Measurements from ENCODE around the gene CALHM4.
A peak's percentile ranks its signal among the peaks of the same experiment; 100 is the strongest.

The CALHM4 gene, protein sequence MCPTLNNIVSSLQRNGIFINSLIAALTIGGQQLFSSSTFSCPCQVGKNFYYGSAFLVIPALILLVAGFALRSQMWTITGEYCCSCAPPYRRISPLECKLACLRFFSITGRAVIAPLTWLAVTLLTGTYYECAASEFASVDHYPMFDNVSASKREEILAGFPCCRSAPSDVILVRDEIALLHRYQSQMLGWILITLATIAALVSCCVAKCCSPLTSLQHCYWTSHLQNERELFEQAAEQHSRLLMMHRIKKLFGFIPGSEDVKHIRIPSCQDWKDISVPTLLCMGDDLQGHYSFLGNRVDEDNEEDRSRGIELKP

DNA sequence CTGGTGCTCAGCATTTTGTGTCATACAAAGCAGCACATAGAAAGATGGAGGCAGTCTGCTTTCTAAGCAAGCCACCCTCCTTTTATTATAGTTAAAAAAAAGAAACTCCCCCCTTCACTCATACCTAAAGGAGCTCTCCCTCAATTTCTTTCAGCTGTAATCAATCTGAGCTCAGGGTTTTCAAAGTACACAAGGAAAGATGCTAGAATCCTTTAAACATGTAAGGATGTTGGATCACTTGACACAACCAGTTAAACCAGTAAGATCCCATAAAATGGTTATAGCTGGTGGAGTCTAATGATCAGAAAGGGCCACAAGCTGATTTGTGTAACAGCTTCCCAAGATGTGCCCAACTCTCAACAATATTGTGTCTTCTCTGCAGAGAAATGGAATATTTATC is at the start of gene CALHM4:
TSS of gene CALHM4 (plus strand) at position 301 of the 400 bp plus-strand sequence. CDS start at position 344, 43 bp downstream.
- no peak for DNase-seq

DNA sequence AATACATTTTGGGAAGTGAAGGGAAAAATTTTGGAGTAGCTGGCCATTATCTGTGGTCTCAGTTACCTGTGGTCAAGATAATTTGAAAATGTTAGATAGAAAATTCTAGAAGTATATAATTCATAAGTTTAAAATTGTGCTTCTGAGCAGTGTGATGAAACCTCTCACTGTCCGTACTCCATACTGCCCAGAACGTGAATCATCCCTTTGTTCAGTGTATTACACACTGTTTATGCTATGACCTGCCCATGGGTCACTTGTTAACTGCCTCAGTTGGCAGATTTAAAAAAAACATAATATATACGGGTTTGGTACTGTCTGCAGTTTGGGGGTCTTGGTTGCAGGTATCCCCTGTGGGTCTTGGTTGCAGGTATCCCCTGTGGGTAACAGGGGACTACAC is 46.2 kb upstream of the CALHM4 start:
- no peak for DNase-seq

DNA sequence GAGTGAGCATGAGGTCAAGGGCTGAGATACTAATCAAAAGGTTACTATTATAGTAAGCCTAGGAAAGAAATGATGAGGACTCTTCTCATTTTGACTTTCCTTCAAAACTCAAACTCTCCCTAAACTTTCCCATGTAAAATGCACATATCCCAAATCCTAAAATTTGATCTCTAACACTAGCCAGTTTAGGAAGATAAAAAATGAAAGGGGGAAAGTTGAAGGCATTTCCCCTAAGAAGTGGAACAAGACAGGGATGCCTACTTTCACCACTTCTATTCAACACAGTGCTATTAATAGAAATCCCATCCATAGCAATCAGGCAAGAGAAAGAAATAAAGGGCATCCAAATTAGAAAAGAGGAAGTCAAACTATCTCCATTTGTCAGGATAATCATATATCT is 45.0 kb upstream of the CALHM4 start:
- no peak for DNase-seq

DNA sequence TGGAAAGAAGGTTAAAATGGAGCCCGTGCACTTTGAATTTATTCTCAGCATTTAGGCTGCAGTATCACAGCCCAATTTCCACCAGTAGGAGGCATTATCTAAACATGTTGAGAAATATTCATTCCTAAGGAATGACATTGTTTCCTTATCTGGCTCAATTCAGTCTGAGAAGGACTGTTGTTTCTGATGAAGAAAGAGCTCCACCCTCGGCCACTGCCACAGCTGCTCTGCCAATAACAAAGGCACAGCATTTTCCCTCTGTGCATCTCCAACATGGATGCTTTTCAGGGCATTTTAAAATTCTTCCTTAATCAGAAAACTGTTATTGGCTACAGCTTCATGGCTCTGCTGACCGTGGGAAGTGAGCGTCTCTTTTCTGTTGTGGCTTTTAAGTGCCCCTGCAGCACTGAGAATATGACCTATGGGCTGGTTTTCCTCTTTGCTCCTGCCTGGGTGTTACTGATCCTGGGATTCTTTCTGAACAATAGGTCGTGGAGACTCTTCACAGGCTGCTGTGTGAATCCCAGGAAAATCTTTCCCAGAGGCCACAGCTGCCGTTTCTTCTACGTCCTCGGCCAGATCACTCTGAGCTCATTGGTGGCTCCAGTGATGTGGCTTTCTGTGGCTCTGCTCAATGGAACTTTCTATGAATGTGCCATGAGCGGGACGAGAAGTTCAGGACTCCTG is 42.0 kb upstream of the CALHM4 start, which contains the start of gene CALHM5:
TSS of gene CALHM5 (plus strand) at position 216 of the 687 bp plus-strand sequence. CDS start at position 274, 58 bp downstream.
- peak; percentile 1 for DNase-seq

DNA sequence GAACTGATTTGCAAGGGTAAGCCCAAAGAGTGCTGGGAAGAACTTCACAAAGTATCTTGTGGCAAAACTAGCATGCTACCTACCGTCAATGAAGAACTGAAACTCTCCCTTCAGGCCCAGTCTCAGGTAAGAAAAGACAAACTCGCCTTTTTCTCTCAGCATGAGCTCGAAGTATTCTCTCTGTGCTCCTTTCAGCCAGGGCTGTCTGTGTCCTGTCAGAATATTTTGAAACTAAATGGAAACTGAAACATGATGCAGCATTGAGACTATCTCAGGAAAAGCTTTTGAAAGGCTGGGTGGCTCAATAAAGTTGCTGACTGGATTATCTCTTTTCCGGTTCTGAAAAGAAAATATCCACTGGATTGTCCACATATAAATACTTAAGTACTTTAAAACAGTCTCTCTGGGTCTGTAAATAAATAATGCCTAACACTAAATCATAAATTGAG is 41.4 kb upstream of the CALHM4 start:
- DNase-seq = no peak

DNA sequence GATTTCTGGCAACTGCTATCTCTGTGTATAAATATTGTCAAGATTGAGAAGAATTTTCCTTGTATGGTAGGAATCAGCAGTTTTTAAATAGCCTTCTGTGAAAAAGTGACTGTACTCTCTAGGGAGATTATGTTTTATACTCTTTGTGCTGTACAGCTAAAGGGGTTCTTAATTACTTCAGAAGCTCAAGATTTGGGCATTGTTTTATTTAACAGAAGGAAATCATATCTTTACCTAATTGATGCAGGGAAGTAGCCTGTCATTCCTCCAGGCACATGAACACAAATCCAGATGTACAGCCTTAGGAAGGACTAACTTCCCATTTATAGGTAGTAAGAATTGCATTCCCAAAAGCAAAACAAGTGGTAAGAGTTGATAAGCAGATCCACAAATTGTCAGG is 40.8 kb upstream of the CALHM4 start:
- DNase-seq = no peak

DNA sequence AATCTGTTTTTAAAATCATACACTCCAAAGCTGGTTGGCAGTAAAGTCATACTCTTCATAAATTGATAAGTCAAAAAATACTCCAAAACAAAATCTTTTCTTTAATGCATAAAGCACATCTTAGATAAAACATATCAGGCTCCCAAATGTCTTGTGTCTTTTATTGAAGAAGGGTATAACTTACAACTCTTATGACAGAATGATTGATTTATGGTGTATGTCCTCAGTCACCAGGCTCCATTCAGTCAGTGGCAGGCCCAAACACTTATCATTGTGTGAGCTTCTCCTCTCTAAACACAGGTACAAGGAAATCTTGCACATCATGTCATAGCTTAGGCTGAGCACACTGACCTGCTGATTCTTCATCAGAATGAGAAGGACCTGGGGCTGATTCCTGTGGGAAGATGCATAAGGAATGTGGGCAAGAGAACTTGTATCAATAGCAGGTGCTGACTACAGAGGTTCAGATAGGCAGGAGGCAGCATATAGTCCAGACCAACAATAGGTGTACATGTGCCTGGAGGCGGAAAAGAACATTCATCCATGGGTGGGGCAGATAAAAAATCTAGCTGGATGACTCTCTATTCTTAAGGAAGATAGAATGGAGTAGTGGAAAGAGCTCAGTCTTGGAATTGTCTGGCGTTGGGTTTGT is 40.2 kb upstream of the CALHM4 start:
- no peak for DNase-seq

DNA sequence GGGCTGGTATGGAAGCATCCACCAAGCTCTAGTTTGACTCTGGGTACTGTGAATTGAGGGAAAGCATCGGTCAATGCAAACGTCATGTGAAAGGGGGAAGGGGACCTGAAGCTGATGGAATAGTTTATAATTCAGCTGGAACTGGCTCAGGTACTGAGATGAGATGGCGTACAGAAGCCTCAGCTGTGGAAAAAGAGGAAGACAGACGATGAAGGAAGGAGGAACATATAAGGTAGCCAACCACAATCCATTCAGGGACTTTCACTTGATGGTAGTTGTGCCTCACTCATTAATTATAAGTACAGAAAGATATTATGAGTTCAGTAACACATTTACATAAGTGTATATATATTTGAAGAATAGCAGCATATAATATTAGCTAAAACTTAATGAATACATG is 39.4 kb upstream of the CALHM4 start:
- no peak for DNase-seq

DNA sequence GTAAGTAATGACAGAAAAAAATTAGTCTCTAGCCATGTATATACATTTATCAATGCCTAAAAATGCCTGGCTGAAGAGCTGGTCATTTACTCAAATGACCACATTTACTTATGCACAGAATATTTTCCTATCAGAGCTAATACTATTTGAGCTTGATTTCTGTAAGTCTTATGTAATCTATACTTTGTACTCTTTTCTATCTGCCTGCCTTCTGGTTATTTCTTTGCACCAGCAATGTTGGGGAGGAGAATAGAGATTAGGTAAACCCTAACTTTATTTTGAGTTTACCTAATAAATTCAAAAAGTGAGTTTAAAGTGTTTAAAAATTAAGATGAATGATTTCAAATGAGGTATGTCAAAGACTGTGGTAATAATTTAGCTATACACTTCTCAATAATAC is 38.4 kb upstream of the CALHM4 start:
- no peak for DNase-seq

DNA sequence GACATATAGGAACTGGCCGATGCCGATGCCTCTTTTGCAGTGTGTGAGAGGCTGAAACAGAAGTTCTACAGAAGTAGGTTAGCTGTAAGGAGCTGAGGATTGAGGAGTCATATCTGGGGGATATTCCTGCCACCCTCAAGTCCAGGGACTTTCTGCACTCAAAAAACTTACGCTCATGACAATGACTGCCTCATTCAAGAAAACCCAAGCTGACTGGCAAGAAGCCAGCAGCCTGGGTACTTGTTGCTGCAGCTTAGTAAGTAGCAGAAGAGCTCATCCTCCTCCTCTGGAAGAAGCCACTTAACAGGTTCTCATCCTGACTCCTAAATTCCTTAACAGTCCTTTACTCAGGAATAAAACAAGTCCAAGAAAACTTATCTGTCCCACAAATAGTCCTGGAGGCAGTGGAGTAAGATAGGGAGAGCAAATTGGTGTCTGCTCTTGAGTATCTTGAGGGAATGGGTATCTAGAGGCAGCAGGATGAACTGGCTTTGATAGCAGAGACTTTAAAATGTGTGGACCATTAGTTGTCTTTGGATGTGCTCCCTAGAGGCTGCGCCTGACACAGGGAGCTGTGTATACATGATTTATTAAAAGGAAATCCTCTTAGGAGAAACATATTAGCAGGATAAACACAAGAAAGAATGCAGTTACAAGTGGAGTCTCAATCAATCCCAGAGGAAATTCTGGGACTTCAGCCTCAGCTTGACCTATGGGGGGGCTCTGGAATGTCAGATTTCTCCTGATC is 34.8 kb upstream of the CALHM4 start:
- no peak for DNase-seq

DNA sequence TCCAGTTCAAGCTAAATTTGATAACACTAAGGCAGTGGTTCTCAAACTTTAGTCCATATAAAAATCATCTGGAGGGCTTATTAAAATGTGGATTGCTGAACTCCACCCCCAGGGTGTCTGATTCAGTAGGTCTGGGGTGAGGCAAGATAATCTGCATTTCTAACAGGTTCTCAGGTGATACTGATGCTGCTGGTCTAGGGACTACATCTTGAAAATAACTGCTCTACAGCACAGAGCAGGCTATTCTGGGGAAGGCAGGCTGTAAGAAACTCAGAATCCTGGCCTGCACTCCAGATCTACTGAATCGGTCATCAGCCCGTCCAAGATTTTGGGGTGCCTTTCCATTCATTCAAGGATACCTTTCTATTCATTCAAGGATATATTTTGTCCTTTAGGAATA is 30.7 kb upstream of the CALHM4 start:
- no peak for DNase-seq

DNA sequence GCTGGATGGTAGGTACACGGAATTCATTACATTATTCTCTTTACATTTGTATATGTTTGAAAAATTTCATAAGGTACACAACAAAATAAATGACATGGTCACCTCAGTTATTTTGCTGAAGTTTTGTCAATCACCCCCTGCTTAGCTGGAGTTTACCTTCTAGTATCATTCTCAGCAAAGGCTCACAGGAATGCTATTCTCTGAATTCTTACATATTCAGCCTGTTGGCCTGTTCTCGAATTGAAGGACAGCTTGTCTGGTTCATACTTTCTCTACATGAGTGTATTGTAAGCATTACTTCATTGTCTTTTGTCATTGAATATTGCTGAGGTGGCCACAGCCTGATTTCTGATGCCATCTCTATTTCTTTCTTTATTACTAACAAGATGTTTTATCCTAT is 29.3 kb upstream of the CALHM4 start:
- no peak for DNase-seq

DNA sequence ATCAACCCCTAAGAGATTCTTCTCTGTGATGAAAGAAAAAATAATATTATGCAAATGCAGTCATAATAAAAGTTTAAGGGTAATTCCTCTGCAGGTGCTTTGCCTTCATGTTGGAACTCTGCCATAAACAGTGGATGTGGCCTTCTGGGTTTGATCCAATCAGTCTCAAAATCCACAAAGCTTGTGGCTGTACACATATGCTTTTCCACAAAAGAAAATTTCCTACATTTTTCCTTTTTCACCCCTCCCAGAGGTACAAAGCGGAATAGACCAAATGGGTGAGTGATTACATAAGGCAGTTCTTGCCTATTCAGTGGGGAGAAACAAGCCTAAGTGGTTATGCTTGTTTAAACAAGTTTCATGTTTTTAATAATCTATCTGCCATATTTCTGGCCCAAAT is 25.4 kb upstream of the CALHM4 start:
- no peak for DNase-seq

DNA sequence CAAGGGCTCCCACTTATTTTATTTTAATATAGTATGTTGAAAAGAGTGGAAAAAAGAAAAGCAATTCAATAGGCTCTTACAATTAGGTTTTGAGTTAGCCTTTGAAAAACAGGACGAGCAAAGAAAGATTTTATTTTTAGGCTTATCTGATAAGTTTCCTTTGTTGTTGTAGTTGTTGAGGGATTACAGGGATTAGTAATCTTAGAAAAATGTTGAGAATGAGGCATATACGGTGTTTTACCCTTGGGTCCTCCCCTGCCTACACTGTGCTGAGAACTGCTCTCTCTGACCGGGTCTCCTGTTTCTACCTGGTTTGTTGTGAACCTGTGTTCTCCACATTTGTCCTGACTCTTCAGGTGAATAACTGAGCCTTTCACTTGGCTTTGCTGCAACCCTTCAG is 24.8 kb upstream of the CALHM4 start:
- DNase-seq = no peak

DNA sequence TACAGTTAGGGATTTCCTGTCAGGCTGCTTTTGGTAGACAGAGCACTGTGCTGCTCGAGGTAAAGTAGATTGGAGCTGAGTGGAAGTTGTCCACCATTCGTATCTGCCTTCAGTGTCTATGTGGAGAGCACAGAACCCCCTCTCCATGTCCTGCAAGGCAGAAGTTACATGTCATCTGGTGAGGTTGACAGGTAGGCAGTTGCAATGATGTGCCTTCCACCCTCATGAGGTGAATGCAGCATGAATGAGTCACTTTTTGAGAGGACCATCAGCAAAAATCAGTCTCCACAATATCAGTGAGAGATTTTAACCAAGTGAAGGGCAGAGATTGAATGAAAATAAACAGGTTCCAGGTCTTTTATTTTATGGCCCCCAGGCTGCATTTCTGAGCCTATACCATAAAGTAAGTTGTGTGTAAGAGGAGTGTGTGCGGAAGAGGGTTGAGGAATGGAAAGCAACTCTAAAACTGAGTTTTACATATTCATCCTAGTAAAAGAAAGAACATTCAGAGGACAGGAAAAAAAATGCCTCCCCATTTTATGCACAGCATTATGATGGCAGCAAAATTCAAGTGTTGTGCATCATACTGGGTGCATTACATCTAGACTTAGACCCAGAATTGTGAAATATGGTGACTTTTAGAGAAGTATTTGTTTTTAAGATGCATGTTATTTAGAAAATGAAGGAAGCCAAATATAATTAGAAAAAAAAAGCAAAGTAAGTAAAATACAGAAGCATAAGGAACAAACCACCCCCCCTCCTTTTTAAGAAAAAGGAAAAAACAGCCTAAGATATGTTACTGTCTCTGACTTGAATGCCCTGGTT is 23.9 kb upstream of the CALHM4 start:
- DNase-seq = no peak

DNA sequence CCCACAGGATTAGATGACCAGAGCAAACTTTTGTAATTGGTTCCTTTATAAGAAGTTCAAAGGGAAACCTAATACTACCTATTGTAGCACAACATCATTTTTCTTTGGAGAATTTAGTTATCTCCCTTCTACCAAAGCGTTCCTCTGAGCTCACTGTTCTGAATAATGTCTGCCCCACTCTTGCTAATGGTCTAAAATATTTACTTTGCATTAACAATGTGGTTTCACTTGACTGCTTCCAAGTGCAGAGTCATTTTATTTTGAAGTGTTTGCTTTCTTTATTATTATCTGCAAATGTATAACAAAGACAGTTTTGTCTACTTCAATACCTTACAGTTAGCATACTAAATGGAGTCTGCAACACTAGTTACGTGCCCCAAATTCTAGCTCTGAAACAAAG is 23.1 kb upstream of the CALHM4 start:
- DNase-seq = no peak

DNA sequence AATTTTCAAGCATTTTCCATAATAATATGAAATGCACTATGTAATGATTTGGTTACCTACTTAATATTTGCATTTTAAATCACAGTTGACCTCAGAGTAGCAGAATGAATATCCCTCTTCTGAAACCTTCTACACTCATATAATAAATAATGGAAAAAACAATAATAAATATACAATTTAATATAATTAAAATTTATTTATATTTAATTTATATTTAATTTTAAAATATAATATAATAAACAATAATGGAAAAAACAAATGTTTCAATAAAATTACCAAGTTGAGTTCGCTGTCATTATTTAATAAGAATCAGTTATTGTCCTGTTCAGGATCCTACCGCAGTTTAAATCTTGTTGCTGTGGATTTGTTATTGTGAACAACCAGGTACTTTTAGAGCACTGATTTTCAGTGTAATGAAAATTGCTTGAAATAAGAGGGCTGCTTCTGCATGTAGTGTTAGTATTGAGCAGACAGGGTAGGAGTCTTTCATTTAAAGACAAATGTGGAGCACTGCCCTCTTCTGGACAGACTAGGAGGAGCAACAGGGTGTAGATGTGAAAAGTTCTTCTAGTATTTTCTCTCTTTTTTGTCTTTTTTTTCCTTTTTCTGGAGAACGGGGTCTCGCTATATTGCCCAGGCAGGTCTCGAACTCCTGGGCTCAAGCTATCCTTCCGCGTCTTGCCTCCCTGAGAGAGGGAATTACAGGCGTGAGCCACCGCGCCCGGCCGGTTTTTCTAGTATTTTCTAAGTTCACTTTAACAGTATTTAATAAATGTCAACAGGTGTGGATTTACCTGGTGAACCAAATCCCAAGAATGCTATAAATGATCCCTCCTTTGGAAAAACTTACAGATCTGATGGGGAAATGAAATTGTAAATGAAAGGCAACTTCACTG is 21.6 kb upstream of the CALHM4 start:
- DNase-seq = peak; percentile 54

DNA sequence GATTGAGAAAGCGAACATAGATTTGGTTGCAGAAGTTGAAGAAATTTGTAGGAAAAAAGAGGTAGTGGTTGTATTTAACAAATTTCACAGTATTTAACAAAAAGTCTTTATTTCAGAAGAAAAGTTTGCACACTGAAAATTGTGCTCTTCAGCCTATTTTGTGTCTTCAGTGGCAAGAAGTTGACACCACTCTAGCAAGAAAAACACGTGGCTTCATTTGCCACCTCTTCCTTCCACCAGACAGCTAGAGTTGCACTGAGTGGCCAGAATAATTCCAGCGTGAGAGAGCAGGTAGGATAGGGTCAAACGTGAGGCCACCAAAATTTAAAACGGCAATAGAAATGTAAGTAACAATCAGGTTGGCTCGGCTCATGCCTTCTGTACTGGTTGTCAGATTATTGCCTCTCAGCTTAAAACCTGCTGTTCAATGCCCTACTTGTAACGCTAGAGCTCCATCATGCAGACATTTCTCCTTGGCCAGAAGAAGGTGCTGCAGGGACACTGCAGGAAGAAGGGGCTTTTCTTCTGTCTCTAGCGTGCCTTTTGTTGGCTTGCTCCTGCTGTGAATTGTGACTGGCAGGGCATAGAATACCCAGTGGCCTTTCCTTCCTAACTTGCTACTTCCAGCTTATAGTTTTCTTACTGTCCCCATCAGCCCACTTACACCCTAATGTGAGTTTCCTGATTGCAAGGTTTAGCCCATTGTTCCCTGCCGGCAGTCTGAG is 20.2 kb upstream of the CALHM4 start:
- DNase-seq = no peak

DNA sequence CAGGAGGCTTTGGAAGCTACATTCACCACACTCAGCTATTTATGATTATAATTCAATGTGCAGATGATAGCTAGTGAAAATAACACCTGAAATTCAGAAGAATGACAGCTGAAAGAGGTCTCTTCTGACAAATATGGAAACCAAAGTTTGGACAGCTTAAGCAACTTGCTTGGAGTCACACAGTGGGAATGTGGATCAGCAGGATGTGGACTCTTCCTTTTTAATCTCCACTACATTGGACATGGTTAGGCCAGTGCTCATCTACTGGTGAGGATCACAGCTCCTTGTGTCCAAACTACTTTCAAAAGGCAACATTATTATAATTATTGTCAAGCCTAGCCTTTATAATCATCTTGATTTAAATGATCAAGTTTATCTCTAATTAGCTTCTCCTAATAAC is 18.4 kb upstream of the CALHM4 start:
- no peak for DNase-seq

DNA sequence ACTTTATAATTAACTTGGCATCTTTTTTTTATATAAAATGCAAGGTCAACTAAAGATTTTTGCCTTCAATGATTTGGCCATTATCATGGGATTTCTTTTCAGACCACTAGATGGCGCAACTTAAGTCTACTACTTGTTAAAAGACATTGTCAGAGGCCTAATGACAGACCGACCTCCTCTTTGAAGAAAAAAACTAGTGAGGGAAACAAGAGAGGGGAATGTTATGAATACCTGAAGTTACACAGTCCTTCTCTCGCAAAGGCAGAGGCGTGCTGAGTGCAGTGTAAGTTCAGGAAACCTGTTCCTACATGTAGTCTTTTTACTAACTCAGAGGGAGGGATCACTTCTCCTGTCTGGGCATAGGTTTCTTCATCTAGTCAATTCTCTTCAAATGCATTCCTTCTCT is 17.3 kb upstream of the CALHM4 start:
- DNase-seq = peak; percentile 51

DNA sequence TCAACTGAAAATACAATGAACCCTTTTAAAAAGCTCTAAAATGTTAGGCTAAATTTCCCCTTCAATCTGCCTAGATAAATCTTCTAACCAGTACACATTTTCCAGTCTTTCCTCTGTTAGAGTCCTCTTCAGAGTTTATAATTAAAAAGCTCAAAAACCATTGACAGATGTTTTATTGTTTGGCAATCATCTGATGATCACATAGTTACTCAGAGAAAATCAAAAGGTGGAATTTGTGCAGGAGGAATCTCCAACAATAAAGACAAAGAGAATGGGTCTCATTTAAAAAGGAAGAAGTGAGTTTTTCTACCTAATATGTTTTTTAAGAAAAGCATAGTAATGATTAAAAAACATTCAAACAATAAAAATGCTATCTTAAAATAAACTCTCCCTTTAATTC is 11.1 kb upstream of the CALHM4 start:
- no peak for DNase-seq
